Stomach (tissue), 9 donors: ENCODE data around the gene TMEM176B. TPM values are rescaled to one million over a fixed set of nuclear protein-coding genes. Genes with fewer than 3 reads are reported as not detected.

Source experiments
- DNase-seq, 2 donors: peaks; one replicate each; pipeline versions ENCODE4 v3.0.0 to v3.0.0-alpha.2; 2013 to 2019
- H3K27ac ChIP-seq, 5 donors: fragments of 200-600 bp in 4 of 5; sonication (generic) in 4 of 5; one replicate each; pipeline ENCODE4 v1.5.1; 2013 to 2019; ENCODE audit warnings: mild to moderate bottlenecking in 1 of 5, moderate library complexity in 1 of 5
- H3K27me3 ChIP-seq, 3 donors: fragments of 200-600 bp; sonication (generic); one replicate each; pipeline ENCODE4 v1.5.1; 2017 to 2019; ENCODE audit warnings: mixed run types in 1 of 3
- H3K36me3 ChIP-seq, 4 donors: fragments of 200-600 bp; sonication (generic); 1 replicate in 3 of 4; 2 replicates in 1 of 4; pipeline ENCODE4 v1.5.1; 2016 to 2019
- H3K4me1 ChIP-seq, 4 donors: fragments of 200-600 bp; sonication (generic); one replicate each; pipeline ENCODE4 v1.5.1; 2016 to 2019
- H3K4me3 ChIP-seq, 4 donors: fragments of 200-600 bp; sonication (generic) in 3 of 4; one replicate each; pipeline ENCODE4 v1.5.1; 2016 to 2019; ENCODE audit warnings: mild to moderate bottlenecking in 1 of 4
- H3K9me3 ChIP-seq, 4 donors: fragments of 200-600 bp; sonication (generic); one replicate each; pipeline ENCODE4 v1.5.1; 2016 to 2019
- CTCF ChIP-seq, 7 experiments: fragments of 450-650 bp in 4 of 7; fragments of 200-600 bp in 3 of 7; sonication (generic) in 3 of 7; IDR thresholded peaks; one replicate each; pipeline ENCODE4 v1.5.1; 2016 to 2019; ENCODE audit warnings: antibody characterized with exemption in 7 of 7, control low read depth in 2 of 7, mild to moderate bottlenecking in 1 of 7
- EP300 ChIP-seq: sonication (generic); formaldehyde crosslinking; IDR thresholded peaks from one replicate; pipeline ENCODE4 v1.6.1; 2017; ENCODE audit warnings: antibody characterized with exemption
- POLR2A ChIP-seq, 4 donors: fragments of 450-650 bp; IDR thresholded peaks; one replicate each; pipeline ENCODE4 v1.6.1; 2016; ENCODE audit warnings: antibody characterized with exemption in 4 of 4, control low read depth in 2 of 4, mild to moderate bottlenecking in 1 of 4, moderate library complexity in 1 of 4
- POLR2AphosphoS5 ChIP-seq, 3 donors: sonication (generic); formaldehyde crosslinking; IDR thresholded peaks; one replicate each; pipeline ENCODE4 v1.6.1; 2016; ENCODE audit warnings: antibody characterized with exemption in 3 of 3
- WGBS, 5 donors: extraction: QIAGEN DNeasy Blood & Tissue Kit in 3 of 5; methylation state at CpG; one replicate each; pipeline versions ENCODE4 v1.1.5 to v1.1.7; 2013 to 2018; 5-methylcytosine and 5-hydroxymethylcytosine counted together
- intact Hi-C: fragments of 100-400 bp; cut with DNase I; formaldehyde crosslinking; loops from one replicate; pipeline ENCODE4 v1.15.1; 2023; ENCODE audit warnings: low total_unique reads
- polyA plus RNA-seq, 3 donors: library from polyadenylated mRNA; stranded (reverse); fragments of 200-250 nt; gene quantifications; one replicate each; pipeline ENCODE4 v1.2.3, GENCODE V29; 2013
- total RNA-seq, 5 donors: library from RNA; depleted of rRNA; stranded (reverse); fragments of >200 nt; gene quantifications; one replicate each; pipeline versions ENCODE4 v1.1.0 to v1.2.3, GENCODE V29; 2014 to 2016
- donor health status: healthy with polysubstance abuse.
- donor health status: Bipolar disorder and iron deficiency.
- donor health status: healthy.

The TMEM176B gene
- total and polyA plus RNA-seq, 8 donors = 29.4 to 157 (median 88.8) TPM

DNA sequence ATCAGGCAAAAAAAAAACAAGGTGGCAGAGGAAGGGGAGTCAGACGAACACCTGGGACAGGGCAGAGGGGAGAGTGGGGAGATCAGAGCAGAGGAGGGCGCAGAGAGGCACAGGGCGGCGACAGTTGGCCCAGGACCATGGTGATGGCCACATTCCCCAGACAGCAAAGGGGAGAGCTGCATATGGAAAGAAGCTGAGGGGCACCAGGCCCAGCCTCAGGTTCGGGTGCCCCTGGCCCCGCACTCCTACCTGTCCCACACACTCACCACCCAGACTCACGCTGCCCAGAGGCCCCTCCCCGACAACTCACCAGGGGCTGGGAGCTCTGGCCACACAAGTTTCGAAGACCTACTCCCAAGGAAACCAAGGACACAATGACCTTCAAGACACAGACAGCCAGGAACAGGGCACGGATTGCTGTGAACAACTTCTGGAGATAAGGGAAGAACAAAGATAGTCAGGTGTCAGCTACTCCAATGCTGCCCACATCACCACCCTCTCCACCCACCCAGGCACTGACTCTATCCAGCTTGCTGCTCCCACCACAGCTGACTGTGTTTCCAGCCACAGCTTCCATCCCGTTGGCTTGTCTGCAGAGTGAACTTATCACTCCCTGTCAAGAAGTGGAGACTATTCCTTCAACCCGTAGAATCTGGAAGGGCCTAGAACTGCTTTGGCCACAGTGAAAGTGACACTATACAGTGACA is 8.3 kb downstream of the TMEM176B start:
- TF ChIP-seq POLR2A (IDR thresholded peaks at IDR 0.05) = no peak
- no peak for TF ChIP-seq EP300
- TF ChIP-seq POLR2AphosphoS5 (IDR thresholded peaks at IDR 0.05) = no peak
- TF ChIP-seq CTCF (IDR thresholded peaks at IDR 0.05) = no peak

DNA sequence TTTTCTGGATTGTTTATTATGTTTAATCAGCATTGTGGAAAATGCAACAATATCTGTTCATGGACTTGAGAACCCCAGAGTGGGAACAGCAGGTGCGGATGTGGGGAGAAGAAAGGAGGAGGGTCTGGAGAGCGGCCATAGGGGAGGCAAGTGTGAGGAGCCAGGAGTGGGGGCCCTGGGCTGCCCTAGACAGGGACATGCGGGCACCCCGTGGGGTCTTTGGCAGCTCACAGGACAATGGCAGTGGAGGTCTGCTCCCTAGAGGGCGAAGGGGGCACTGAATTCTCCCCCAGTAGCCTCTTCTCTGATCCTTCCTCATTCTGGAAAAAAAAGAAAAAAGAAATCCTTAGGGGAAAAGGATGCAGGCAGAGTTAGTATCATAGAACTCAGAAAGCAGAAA is 8.9 kb downstream of the TMEM176B start:
- peaks cover 19 to 30% (median 28%) of the 10 kb centered on the region in 4 donors for H3K4me1 ChIP-seq
- WGBS, 5 donors = 74 to 82% (median 79%) methylated on average over 5 of the region's 5 CpGs
- no peak overlapping the region for H3K4me3 ChIP-seq
- peak overlapping the region in 2 of 5 donors; percentile 83 to 85 for H3K27ac ChIP-seq
- H3K27me3 ChIP-seq = peaks cover 0 to 14% (median 0%) of the 10 kb centered on the region in 3 donors
- H3K36me3 ChIP-seq = peaks cover 0 to 33% (median 24%) of the 10 kb centered on the region in 4 donors
- intact Hi-C loops = no loop called here
- peaks cover 0 to 8% (median 0%) of the 10 kb centered on the region in 4 donors for H3K9me3 ChIP-seq
- TF ChIP-seq POLR2AphosphoS5 (IDR thresholded peaks at IDR 0.05) (no peak), CTCF (IDR thresholded peaks at IDR 0.05) (no peak), EP300 (no peak), POLR2A (IDR thresholded peaks at IDR 0.05) (no peak)
- DNase-seq = no peak

More for the DNA sequence above, 8.3 kb downstream of the TMEM176B start:
- Histone ChIP-seq H3K27ac (peak overlapping the region in 2 of 5 donors; percentile 83 to 85), H3K9me3 (peaks cover 0 to 8% (median 0%) of the 10 kb centered on the region in 4 donors), H3K4me1 (peaks cover 19 to 28% (median 22%) of the 10 kb centered on the region in 4 donors), H3K27me3 (peaks cover 0 to 17% (median 0%) of the 10 kb centered on the region in 3 donors), H3K36me3 (peaks cover 0 to 33% (median 24%) of the 10 kb centered on the region in 4 donors), H3K4me3 (no peak overlapping the region)
- DNase-seq = no peak
- WGBS, 5 donors = 74 to 85% (median 77%) methylated on average over 11 to 12 of the region's 12 CpGs
- intact Hi-C loops = no loop called here

DNA sequence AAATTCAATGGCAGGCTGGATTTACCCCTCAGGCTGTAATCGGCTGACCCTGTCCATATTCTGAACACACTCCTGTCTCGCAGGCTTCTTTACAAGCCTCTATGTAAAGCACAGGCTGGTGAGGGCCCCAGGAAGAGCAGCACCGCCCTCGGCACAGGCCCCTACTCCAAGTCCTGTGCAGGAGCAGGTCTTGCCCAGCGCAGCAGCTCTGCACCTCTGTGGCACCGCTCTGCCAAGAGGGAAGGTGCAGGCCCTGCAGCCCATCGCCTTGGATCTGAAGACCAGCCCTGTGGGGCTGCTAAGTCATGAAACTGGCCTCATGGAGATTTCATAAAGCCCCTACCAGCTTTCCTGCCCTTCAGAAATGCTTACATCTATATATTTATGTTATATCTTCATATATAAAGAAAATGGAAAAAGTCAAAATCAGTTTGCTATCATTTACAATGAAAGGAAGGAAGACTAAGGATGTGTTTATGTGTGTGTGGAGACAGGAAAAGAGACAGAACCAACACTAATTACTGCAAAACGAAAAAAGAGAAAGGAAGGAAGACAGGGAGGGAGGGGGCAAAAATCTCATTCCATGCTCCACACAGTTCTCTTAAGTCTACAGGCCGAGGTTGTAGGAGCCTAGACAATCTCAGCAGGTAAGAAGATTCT is 9.6 kb downstream of the TMEM176B start:
- H3K9me3 ChIP-seq = peaks cover 0 to 1% (median 0%) of the 10 kb centered on the region in 4 donors
- H3K36me3 ChIP-seq = peaks cover 0 to 33% (median 22%) of the 10 kb centered on the region in 4 donors
- H3K4me3 ChIP-seq = no peak overlapping the region
- no peak for DNase-seq
- no peak for TF ChIP-seq POLR2A (IDR thresholded peaks at IDR 0.05)
- peaks cover 19 to 37% (median 32%) of the 10 kb centered on the region in 4 donors for H3K4me1 ChIP-seq
- peak overlapping the region in 3 of 5 donors; percentile 82 to 85 (median 83) for H3K27ac ChIP-seq
- 66 to 82% (median 73%) methylated on average over 9 of the region's 9 CpGs for WGBS, 5 donors
- intact Hi-C loops = no loop called here
- peaks cover 0 to 8% (median 0%) of the 10 kb centered on the region in 3 donors for H3K27me3 ChIP-seq

DNA sequence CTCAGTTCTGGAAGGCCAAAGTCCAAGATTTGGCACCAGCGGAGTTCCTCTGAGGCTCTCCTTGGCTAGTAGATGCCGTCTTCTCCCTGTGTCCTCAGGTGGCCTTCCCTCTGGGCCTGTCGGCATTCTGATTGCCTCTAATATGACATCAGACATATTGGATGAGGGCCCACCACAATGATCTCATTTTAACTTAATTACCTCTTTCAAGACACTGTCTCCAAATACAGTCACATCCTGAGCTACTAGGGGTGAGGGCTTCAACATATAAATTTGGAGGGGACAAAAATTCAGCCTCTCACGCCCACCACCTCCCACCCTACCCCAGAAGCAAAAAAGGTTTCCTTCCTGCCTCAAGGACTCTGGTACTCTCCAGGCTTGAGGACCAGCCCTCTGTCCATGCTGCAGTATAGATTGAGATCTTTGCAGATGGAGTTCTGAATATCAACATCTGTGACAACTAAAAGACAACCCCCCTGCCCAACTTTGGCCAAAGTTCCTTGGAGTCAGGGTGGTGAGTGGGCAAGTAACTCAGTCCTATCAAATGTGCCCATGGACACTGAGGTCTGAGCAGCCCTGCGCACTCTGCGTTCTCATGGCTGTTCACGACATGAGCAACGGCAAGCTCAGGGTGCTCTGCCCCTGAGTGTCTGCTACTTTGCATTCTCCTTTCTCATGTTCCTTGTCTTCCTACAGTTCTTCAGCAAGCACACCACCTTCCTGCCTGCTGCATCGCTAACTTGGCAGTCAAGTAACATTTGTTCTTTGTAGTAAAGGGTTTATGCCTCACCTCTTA is 11.5 kb downstream of the TMEM176B start:
- no peak overlapping the region for H3K4me3 ChIP-seq
- peak in 1 of 2 donors; percentile 56 for DNase-seq
- H3K9me3 ChIP-seq = no peaks in the 10 kb centered on the region
- intact Hi-C loops = no loop called here
- peaks cover 0 to 25% (median 13%) of the 10 kb centered on the region in 4 donors for H3K36me3 ChIP-seq
- no peaks in the 10 kb centered on the region for H3K27me3 ChIP-seq
- 56 to 71% (median 68%) methylated on average over 9 of the region's 9 CpGs for WGBS, 5 donors
- H3K4me1 ChIP-seq = peaks cover 29 to 56% (median 44%) of the 10 kb centered on the region in 4 donors
- peak overlapping the region; percentile 56 to 85 (median 82) for H3K27ac ChIP-seq
- TF ChIP-seq EP300 (no peak), CTCF (IDR thresholded peaks at IDR 0.05) (no peak), POLR2A (IDR thresholded peaks at IDR 0.05) (no peak), POLR2AphosphoS5 (IDR thresholded peaks at IDR 0.05) (peak in 1 of 3 donors; percentile 24)
